Measurements from ENCODE around the gene STARD6.
A peak's percentile ranks its signal among the peaks of the same experiment; 100 is the strongest.

STARD6 gene

DNA sequence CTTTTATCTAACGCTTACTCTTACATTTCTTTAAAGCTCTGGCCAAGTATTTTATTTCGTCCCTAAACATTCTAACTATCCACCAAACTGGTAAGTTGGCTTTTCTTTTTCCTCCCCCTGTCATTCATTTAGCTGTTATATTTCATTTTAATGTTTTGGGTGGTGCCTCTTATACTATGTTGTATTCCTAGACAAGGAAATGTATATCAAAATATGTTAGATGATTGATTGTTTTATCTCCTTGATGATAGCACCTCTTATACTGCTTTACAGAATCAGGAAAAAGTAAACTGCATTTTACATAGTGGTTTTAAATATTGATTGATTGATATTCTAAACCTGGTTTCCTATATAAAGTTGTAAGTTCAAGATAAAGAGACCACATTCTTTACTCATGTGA, 24.0 kb upstream of the STARD6 start:
- DNase-seq (ENCODE audit: low read depth), result no peak
- no peak overlapping the region for H3K4me3 ChIP-seq (ENCODE audit: low read depth, low read length)
- in situ Hi-C loops (cut with HindIII; ENCODE audit: low sequenced_read_pairs), result no loop called here
- TF ChIP-seq, protein P1, sequence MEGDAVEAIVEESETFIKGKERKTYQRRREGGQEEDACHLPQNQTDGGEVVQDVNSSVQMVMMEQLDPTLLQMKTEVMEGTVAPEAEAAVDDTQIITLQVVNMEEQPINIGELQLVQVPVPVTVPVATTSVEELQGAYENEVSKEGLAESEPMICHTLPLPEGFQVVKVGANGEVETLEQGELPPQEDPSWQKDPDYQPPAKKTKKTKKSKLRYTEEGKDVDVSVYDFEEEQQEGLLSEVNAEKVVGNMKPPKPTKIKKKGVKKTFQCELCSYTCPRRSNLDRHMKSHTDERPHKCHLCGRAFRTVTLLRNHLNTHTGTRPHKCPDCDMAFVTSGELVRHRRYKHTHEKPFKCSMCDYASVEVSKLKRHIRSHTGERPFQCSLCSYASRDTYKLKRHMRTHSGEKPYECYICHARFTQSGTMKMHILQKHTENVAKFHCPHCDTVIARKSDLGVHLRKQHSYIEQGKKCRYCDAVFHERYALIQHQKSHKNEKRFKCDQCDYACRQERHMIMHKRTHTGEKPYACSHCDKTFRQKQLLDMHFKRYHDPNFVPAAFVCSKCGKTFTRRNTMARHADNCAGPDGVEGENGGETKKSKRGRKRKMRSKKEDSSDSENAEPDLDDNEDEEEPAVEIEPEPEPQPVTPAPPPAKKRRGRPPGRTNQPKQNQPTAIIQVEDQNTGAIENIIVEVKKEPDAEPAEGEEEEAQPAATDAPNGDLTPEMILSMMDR (IDR thresholded peaks at IDR 0.05; ENCODE audit: low read depth, low read length, missing control alignments), result no peak

DNA sequence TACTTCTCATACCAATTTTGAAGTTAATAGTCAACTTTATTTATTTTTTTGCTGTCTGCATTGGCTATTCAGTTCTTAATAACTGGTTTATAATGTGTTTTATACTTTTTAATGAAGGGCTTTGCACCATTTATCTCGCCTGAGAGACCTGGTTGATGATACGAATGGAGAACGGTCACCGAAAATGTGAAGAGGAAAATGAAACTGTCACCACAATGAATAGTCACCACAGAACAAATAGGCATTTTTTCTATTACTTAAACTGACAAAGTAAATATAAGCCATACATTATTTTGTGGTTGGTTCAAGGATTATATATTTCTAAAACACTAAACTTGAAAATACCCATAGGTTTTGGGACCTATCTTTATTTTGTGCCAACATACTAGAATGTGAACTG, 20.4 kb upstream of the STARD6 start:
- in situ Hi-C loops (cut with HindIII; ENCODE audit: low sequenced_read_pairs), result no loop called here
- no peak overlapping the region for H3K4me3 ChIP-seq (ENCODE audit: low read depth, low read length)
- TF ChIP-seq, protein P1 (IDR thresholded peaks at IDR 0.05; ENCODE audit: low read depth, low read length, missing control alignments), result no peak
- no peak for DNase-seq (ENCODE audit: low read depth)

DNA sequence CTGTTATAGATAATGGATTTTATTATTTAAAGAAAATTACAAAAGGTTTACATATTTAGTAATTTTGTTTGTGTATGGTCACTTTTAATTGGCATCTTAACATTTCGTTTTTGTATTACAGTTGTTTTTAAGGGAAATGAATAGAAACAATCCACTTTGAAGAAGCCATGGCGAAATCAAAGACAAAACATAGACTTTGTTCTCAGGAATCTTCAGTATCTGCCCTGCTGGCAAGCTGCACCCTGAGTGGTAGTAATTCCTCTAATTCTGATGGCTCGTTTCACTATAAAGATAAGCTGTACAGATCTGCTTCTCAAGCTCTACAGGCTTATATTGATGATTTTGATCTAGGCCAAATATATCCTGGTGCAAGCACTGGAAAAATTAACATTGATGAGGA, 2.7 kb upstream of the STARD6 start:
- DNase-seq (ENCODE audit: low read depth), result no peak
- TF ChIP-seq, protein P1 (IDR thresholded peaks at IDR 0.05; ENCODE audit: low read depth, low read length, missing control alignments), result no peak
- no peak overlapping the region for H3K4me3 ChIP-seq (ENCODE audit: low read depth, low read length)
- in situ Hi-C loops (cut with HindIII; ENCODE audit: low sequenced_read_pairs), result no loop called here

DNA sequence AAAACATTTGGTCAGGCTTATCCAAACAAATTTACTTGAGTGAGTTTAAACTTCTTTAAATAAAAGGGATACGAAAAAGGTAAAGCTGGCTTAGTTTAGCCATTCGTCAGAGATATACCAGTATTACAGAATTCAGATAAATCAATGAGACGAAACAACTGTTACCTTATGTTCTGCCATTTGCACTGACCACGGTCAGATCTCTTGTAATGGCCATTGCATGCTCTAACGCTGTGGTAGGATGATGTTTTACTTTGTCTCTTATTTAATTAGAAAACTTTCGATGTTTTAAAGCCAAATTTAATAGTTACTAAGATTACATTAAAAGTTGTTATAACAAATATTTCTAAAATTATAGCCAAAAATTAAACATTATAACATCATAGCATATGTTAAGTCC, 1.6 kb upstream of the STARD6 start:
- in situ Hi-C loops (cut with HindIII; ENCODE audit: low sequenced_read_pairs), result no loop called here
- H3K4me3 ChIP-seq (ENCODE audit: low read depth, low read length), result peak overlapping the region; percentile 88
- DNase-seq (ENCODE audit: low read depth), result no peak
- TF ChIP-seq, protein P1 (IDR thresholded peaks at IDR 0.05; ENCODE audit: low read depth, low read length, missing control alignments), result no peak

DNA sequence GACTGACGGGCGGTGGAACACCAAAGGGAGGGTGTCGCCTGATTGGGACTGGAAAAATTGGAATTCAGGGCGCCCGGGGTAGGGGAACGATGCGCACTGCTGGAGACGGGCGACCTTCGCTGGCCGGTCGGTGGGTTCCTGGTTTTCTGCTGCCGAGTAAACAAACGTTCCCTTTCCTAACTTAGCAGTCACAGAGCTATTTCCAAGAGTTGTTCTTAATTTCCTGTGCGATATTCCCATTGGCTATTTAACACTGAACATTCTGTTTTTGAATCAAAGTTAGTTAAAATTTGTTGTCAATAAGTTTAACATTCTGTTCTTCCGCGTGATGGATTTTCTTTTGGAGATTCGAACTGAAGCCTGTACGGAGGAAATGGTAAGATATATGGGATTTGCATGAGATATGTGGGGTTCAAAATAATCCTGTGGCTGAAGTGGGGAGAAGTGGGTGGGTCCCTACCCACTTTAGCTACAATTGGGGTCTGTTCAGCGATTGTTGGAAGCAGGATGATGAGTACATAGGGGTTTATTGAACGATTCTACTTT, 910 bp upstream of the STARD6 start:
- TF ChIP-seq, protein P1 (IDR thresholded peaks at IDR 0.05; ENCODE audit: low read depth, low read length, missing control alignments), result no peak
- in situ Hi-C loops (cut with HindIII; ENCODE audit: low sequenced_read_pairs), result no loop called here
- DNase-seq (ENCODE audit: low read depth), result no peak
- peak overlapping the region; percentile 88 for H3K4me3 ChIP-seq (ENCODE audit: low read depth, low read length)

DNA sequence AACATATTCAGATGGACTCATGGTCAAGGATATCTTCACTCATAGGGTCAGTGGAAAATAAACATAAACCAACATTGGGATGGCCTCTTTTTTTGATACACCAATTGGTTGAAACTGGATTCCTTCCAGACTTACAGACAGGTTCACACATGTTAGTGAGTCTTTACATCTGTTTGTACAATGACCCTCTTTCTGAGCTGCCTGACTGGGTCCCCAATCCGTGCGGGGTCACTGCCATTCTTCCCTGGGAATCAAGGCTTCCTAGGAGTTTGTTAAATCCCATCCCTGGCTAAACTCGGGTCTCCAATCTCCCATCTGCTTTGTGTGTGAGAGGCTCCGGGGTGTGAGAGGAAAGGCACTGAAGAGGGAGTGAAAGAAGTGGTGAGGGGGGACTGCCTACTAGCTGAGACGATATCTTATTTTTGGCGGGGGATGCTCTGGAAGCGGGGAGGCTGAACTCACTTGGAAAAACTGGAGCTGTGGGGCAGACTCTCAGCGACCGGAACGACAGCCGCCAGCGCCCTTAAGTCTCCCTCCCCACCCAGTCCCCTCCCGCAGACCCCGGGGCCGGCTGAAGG, 487 bp downstream of the STARD6 start:
- in situ Hi-C loops (cut with HindIII; ENCODE audit: low sequenced_read_pairs), result no loop called here
- H3K4me3 ChIP-seq (ENCODE audit: low read depth, low read length), result peak overlapping the region; percentile 88
- DNase-seq (ENCODE audit: low read depth), result no peak
- TF ChIP-seq, protein P1 (IDR thresholded peaks at IDR 0.05; ENCODE audit: low read depth, low read length, missing control alignments), result no peak

Data from astrocyte of the cerebellum (primary cell).